HEK293 (cell line): ENCODE measurements around the gene ACSS1.
A peak's percentile ranks its signal among the peaks of the same experiment; 100 is the strongest.

Source experiments
- CTCF ChIA-PET: fragments of 350-600 bp; formaldehyde crosslinking; extraction: SDS; loops from one replicate; lab custom pipeline; 2021; ENCODE audit warnings: antibody characterized with exemption; lab: Yijun Ruan, JAX
- POLR2A ChIA-PET: fragments of 300-600 bp; formaldehyde crosslinking; extraction: SDS; loops from one replicate; lab custom pipeline; 2020; ENCODE audit warnings: antibody characterized with exemption, inconsistent platforms; lab: Yijun Ruan, JAX
- H3K27ac ChIP-seq: fragments of 200-500 bp; sonication (Bioruptor generic); 2 replicates; pipeline ENCODE4 v1.5.1; 2014; ENCODE audit warnings: low read depth, low read length, control low read depth, inconsistent platforms; ENCODE audit errors: extremely low read depth
- H3K36me3 ChIP-seq, 2 experiments: fragments of 200-500 bp in 1 of 2; sonication (Bioruptor generic) in 1 of 2; 1 replicate in 1 of 2; 2 replicates in 1 of 2; pipeline ENCODE4 v1.5.1; 2014 to 2017; ENCODE audit warnings: inconsistent platforms in 2 of 2, low read length in 2 of 2; ENCODE audit not compliant: control insufficient read depth in 2 of 2, insufficient read depth in 1 of 2
- H3K4me1 ChIP-seq: fragments of 200-500 bp; sonication (Bioruptor generic); 2 replicates; pipeline ENCODE4 v1.5.1; 2014; ENCODE audit warnings: mild to moderate bottlenecking, low read length, inconsistent platforms; ENCODE audit not compliant: control insufficient read depth, insufficient read depth
- H3K4me3 ChIP-seq: 2 replicates; pipeline ENCODE4 v1.5.1; 2011; ENCODE audit warnings: low read depth, mild to moderate bottlenecking, control low read depth, low read length, moderate library complexity
- H3K9me3 ChIP-seq: fragments of 200-500 bp; sonication (Bioruptor generic); 2 replicates; pipeline ENCODE4 v1.5.1; 2014; ENCODE audit warnings: low read depth, low read length, inconsistent platforms; ENCODE audit not compliant: control insufficient read depth, insufficient read depth
- GLIS1 ChIP-seq: fragments of 450-650 bp; formaldehyde crosslinking; IDR thresholded peaks from 2 replicates; pipeline ENCODE4 v1.5.1; 2016; ENCODE audit warnings: missing biosample characterization, missing genetic modification characterization
- KLF8 ChIP-seq: fragments of 450-650 bp; formaldehyde crosslinking; IDR thresholded peaks from 2 replicates; pipeline ENCODE4 v1.5.1; 2016; ENCODE audit warnings: missing biosample characterization, missing genetic modification characterization
- ZBTB1 ChIP-seq: fragments of 450-650 bp; formaldehyde crosslinking; IDR thresholded peaks from 2 replicates; pipeline ENCODE4 v1.5.1; 2016; ENCODE audit warnings: missing biosample characterization, missing genetic modification characterization
- ZBTB44 ChIP-seq: fragments of 450-650 bp; IDR thresholded peaks from 2 replicates; pipeline ENCODE4 v1.5.1; 2018; ENCODE audit warnings: missing biosample characterization, mild to moderate bottlenecking, missing genetic modification characterization
- ZFP41 ChIP-seq: fragments of 450-650 bp; formaldehyde crosslinking; IDR thresholded peaks from 2 replicates; pipeline ENCODE4 v1.5.1; 2016; ENCODE audit warnings: missing biosample characterization, missing genetic modification characterization, borderline replicate concordance
- ZIC2 ChIP-seq: fragments of 450-650 bp; formaldehyde crosslinking; IDR thresholded peaks from 2 replicates; pipeline ENCODE4 v1.5.1; 2016; ENCODE audit warnings: missing biosample characterization, missing genetic modification characterization
- ZNF518A ChIP-seq: fragments of 450-650 bp; formaldehyde crosslinking; conservative IDR thresholded peaks from 2 replicates; pipeline ENCODE4 v1.5.1; 2016; ENCODE audit warnings: low read depth, missing biosample characterization, missing genetic modification characterization

Gene ACSS1

DNA sequence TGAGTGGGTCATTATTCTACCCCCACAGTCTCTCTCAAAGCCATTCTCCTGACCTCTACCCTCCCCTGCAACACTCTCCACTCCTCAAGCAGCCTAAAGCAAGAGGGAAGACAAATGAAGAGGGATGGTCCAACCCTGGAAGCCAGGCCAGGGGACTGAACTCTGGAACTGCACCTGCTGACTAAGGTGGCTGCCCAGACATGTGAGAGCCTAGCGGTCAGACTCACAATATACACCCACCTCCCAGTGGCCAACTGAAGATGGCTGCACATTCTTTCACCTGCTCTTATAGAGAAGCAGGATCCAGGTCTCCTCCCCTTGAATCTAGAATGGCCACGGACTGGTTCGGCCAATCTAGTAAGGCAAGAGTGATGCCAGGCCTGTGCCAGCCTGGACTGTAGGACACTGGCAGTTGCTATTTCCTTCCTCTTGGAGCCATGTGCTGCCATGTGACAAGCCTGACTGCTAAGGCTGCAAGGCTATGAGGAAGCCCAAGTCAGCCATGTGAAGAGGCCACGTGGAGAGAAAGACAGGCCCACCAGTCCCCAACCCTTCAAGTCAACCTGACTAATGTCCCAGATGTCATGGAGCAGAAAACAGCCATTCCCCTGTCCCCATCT lies 31.8 kb downstream of the ACSS1 start:
- TF ChIP-seq ZNF518A (tag by site-specific recombination) (no peak), KLF8 (no peak), ZBTB1 (no peak)
- ChIA-PET POLR2A (no interaction called here), CTCF (interaction anchor here (1.0 kb wide), 1 partner anchor 903 kb away, joined by 3 read pairs; no protein-coding TSS in a partner anchor)
- Histone ChIP-seq H3K9me3 (no peaks in the 10 kb centered on the region), H3K36me3 (peaks cover 0 to 3% of the 10 kb centered on the region in 2 experiments; a peak in 1 of 3 replicates), H3K4me1 (no peaks in the 10 kb centered on the region), H3K27ac (no peak overlapping the region), H3K4me3 (no peak overlapping the region)

DNA sequence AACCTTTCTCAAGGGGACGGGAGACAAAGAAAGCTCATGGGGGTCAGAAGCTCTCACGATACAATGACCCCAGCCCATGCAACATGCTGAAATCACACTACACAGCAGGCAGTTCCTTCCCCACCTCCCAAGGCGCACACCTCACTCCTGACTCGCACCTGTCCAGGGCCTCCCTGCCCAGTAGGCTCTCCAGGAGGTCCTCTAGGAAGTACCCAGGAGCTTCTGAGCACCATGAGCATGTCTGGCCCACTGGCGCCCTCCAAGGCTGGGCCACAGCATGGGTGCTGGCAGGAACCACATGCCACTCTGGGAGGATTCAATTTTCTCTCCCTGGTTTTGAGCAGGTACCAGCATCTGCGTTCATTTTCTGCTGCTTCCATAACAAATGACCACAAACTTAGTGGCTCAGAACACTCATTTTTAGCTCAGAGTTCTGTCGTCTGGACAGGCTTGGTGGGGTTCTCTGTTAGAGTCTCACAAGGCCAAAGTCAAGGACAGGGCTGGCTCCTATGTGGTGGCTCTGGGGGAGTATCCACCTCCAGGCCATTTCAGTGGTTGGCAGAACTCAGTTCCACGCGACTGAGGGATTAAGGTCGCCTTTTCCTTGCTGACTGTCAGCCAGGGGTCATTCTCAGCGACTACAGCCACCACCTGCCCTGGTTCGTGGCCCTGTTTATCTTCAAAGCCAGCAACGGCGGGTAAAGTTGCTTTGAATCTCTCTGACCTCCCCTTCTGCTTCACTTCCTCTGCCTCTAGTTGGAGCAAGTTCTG lies 32.7 kb downstream of the ACSS1 start:
- no peak overlapping the region for H3K4me3 ChIP-seq
- no peaks in the 10 kb centered on the region for H3K9me3 ChIP-seq
- no peak overlapping the region for H3K27ac ChIP-seq
- H3K4me1 ChIP-seq, result no peaks in the 10 kb centered on the region
- no peaks in the 10 kb centered on the region for H3K36me3 ChIP-seq
- CTCF ChIA-PET, result interaction anchor here (1.0 kb wide), 1 partner anchor 904 kb away, joined by 3 read pairs; no protein-coding TSS in a partner anchor
- TF ChIP-seq GLIS1 (0 out of 2 replicates have a peak, but pooled peaks have one; percentile 19), ZBTB44 (tag by site-specific recombination) (no peak), ZIC2 (tag by site-specific recombination) (peak; percentile 52), ZNF518A (tag by site-specific recombination) (no peak), ZFP41 (tag by site-specific recombination) (no peak)
- POLR2A ChIA-PET, result no interaction called here
